Small intestine (tissue), 7 donors: ENCODE results near the gene LAMC3. TPM values are rescaled to one million over a fixed set of nuclear protein-coding genes. Genes with fewer than 3 reads are reported as not detected.

Experiments used
- DNase-seq, 2 donors: peaks; one replicate each; pipeline versions ENCODE4 v3.0.0 to v3.0.0-alpha.2; 2013
- FAIRE-seq: peaks from 2 replicates; lab custom pipeline; 2012; peaks lifted over from hg19 to GRCh38; lab: Jason Lieb, UNC
- H3K27ac ChIP-seq, 3 donors: one replicate each; pipeline ENCODE4 v1.5.1; 2013; ENCODE audit warnings: low read length in 2 of 3, mild to moderate bottlenecking in 2 of 3, control low read depth in 1 of 3, inconsistent platforms in 1 of 3, low read depth in 1 of 3, moderate library complexity in 1 of 3
- H3K27me3 ChIP-seq, 3 donors: one replicate each; pipeline ENCODE4 v1.6.1; 2013; ENCODE audit warnings: low read length in 3 of 3, inconsistent platforms in 1 of 3; ENCODE audit not compliant: control insufficient read depth in 3 of 3, insufficient read depth in 3 of 3
- H3K36me3 ChIP-seq, 3 donors: one replicate each; pipeline ENCODE4 v1.6.1; 2013; ENCODE audit warnings: low read length in 3 of 3, inconsistent platforms in 1 of 3, low read depth in 1 of 3, mild to moderate bottlenecking in 1 of 3, moderate library complexity in 1 of 3; ENCODE audit not compliant: control insufficient read depth in 3 of 3, insufficient read depth in 2 of 3
- H3K4me1 ChIP-seq, 3 donors: one replicate each; pipeline ENCODE4 v1.6.1; 2013; ENCODE audit warnings: low read length in 2 of 3, inconsistent platforms in 1 of 3, low read depth in 1 of 3, mild to moderate bottlenecking in 1 of 3, moderate library complexity in 1 of 3; ENCODE audit not compliant: control insufficient read depth in 3 of 3, insufficient read depth in 2 of 3
- H3K4me3 ChIP-seq, 3 donors: one replicate each; pipeline ENCODE4 v1.5.1; 2013; ENCODE audit warnings: low read length in 3 of 3, control low read depth in 1 of 3, inconsistent platforms in 1 of 3, low read depth in 1 of 3, mild to moderate bottlenecking in 1 of 3, moderate library complexity in 1 of 3
- H3K9me3 ChIP-seq, 2 donors: one replicate each; pipeline ENCODE4 v1.6.1; 2013; ENCODE audit warnings: low read depth in 1 of 2, low read length in 1 of 2; ENCODE audit not compliant: control insufficient read depth in 2 of 2, insufficient read depth in 1 of 2
- WGBS, 3 donors: extraction: QIAGEN DNeasy Blood & Tissue Kit; methylation state at CpG; one replicate each; pipeline ENCODE4 v1.1.7; 2013; 5-methylcytosine and 5-hydroxymethylcytosine counted together
- polyA plus RNA-seq, 4 donors: library from polyadenylated mRNA; stranded (reverse) in 3 of 4; unstranded in 1 of 4; fragments of 200-250 nt in 3 of 4; fragments of 120-200 nt in 1 of 4; gene quantifications; one replicate each; pipeline versions ENCODE4 v1.2.1 to v1.2.3, GENCODE V29; 2013
- donor health status: healthy with polysubstance abuse.
- donor health status: control.
- donor health status: control.
- donor health status: Bipolar disorder and iron deficiency.
- donor health status: healthy.

Gene LAMC3
- polyA plus RNA-seq, 4 donors = 0.25 to 0.44 TPM; not detected in 2

- H3K27ac ChIP-seq = no peak overlapping the region
- WGBS, 3 donors = 83 to 87% (median 87%) methylated on average over 10 to 11 of the region's 11 CpGs
- no peak overlapping the region for H3K4me3 ChIP-seq
- FAIRE-seq = no peak
- H3K36me3 ChIP-seq = no peaks in the 10 kb centered on the region
- peaks cover 4 to 36% (median 12%) of the 10 kb centered on the region in 3 donors for H3K27me3 ChIP-seq
- peaks cover 0 to 10% of the 10 kb centered on the region in 2 donors for H3K9me3 ChIP-seq
- H3K4me1 ChIP-seq = no peaks in the 10 kb centered on the region
- no peak for DNase-seq
Measured at GRCh38 chr9:131008086-131008485, 888 bp upstream of the LAMC3 start.

- Histone ChIP-seq H3K4me3 (no peak overlapping the region), H3K36me3 (no peaks in the 10 kb centered on the region), H3K27ac (no peak overlapping the region), H3K4me1 (no peaks in the 10 kb centered on the region), H3K27me3 (peaks cover 4 to 37% (median 12%) of the 10 kb centered on the region in 3 donors), H3K9me3 (peaks cover 0 to 10% of the 10 kb centered on the region in 2 donors)
- WGBS, 3 donors = 22 to 39% (median 28%) methylated on average over 8 of the region's 8 CpGs
- DNase-seq (no peak), FAIRE-seq (no peak)
Measured at GRCh38 chr9:131008563-131008908, 438 bp upstream of the LAMC3 start.

- no peaks in the 10 kb centered on the region for H3K4me1 ChIP-seq
- DNase-seq = no peak
- no peak for FAIRE-seq
- H3K27me3 ChIP-seq = peaks cover 4 to 39% (median 12%) of the 10 kb centered on the region in 3 donors
- H3K4me3 ChIP-seq = no peak overlapping the region
- 60 to 67% (median 62%) methylated on average over 14 of the region's 14 CpGs for WGBS, 3 donors
- no peaks in the 10 kb centered on the region for H3K36me3 ChIP-seq
- no peaks in the 10 kb centered on the region for H3K9me3 ChIP-seq
- no peak overlapping the region for H3K27ac ChIP-seq
Measured at GRCh38 chr9:131010482-131011273, 1.7 kb downstream of the LAMC3 start.

- DNase-seq = no peak
- Histone ChIP-seq H3K27me3 (peaks cover 4 to 44% (median 12%) of the 10 kb centered on the region in 3 donors), H3K4me1 (no peaks in the 10 kb centered on the region), H3K9me3 (no peaks in the 10 kb centered on the region), H3K36me3 (no peaks in the 10 kb centered on the region), H3K4me3 (no peak overlapping the region), H3K27ac (no peak overlapping the region)
- no peak for FAIRE-seq
- WGBS, 3 donors = 58 to 71% (median 61%) methylated on average over 8 of the region's 8 CpGs
Measured at GRCh38 chr9:131011274-131012022, 2.5 kb downstream of the LAMC3 start.

- H3K27ac ChIP-seq = no peak overlapping the region
- no peaks in the 10 kb centered on the region for H3K4me1 ChIP-seq
- DNase-seq (no peak), FAIRE-seq (no peak)
- no peaks in the 10 kb centered on the region for H3K36me3 ChIP-seq
- 35 to 53% (median 40%) methylated on average over 6 of the region's 6 CpGs for WGBS, 3 donors
- peaks cover 4 to 46% (median 12%) of the 10 kb centered on the region in 3 donors for H3K27me3 ChIP-seq
- no peaks in the 10 kb centered on the region for H3K9me3 ChIP-seq
- no peak overlapping the region for H3K4me3 ChIP-seq
Measured at GRCh38 chr9:131012023-131012334, 3.0 kb downstream of the LAMC3 start.

GRCh38 chr9:131012396-131012917 is 3.5 kb downstream of the LAMC3 start:
- Histone ChIP-seq H3K27ac (no peak overlapping the region), H3K4me3 (no peak overlapping the region), H3K27me3 (peaks cover 4 to 51% (median 12%) of the 10 kb centered on the region in 3 donors), H3K4me1 (no peaks in the 10 kb centered on the region), H3K9me3 (no peaks in the 10 kb centered on the region), H3K36me3 (no peaks in the 10 kb centered on the region)
- 53 to 63% (median 61%) methylated on average over 19 to 22 of the region's 22 CpGs for WGBS, 3 donors
- FAIRE-seq = no peak
- DNase-seq = no peak

GRCh38 chr9:131013015-131013755 is 4.2 kb downstream of the LAMC3 start:
- H3K4me3 ChIP-seq = no peak overlapping the region
- peaks cover 4 to 49% (median 12%) of the 10 kb centered on the region in 3 donors for H3K27me3 ChIP-seq
- 74 to 87% (median 77%) methylated on average over 22 of the region's 22 CpGs for WGBS, 3 donors
- DNase-seq (no peak), FAIRE-seq (no peak)
- H3K4me1 ChIP-seq = no peaks in the 10 kb centered on the region
- H3K27ac ChIP-seq = no peak overlapping the region
- H3K9me3 ChIP-seq = no peaks in the 10 kb centered on the region
- no peaks in the 10 kb centered on the region for H3K36me3 ChIP-seq
